Choroid plexus epithelial cell (primary cell): ENCODE data around the gene UCHL5.

Experiments
- DNase-seq: peaks from one replicate; pipeline ENCODE4 v3.0.0-alpha.2; 2010; ENCODE audit warnings: low read depth
- H3K4me3 ChIP-seq: 2 replicates; pipeline ENCODE4 v1.5.1; 2011; ENCODE audit warnings: low read depth, mild to moderate bottlenecking, control low read depth, low read length, moderate library complexity
- CTCF ChIP-seq: conservative IDR thresholded peaks from 2 replicates; pipeline ENCODE4 v1.5.1; 2011; ENCODE audit warnings: low read depth, mild to moderate bottlenecking, control low read depth, inconsistent platforms, low read length, moderate library complexity

Gene UCHL5

GRCh38 chr1:192967901-192968300, 91.3 kb downstream of the UCHL5 start:
- no peak for TF ChIP-seq CTCF
- H3K4me3 ChIP-seq, result no peak overlapping the region
- DNase-seq, result no peak

GRCh38 chr1:192967211-192967877, 91.8 kb downstream of the UCHL5 start:
- no peak overlapping the region for H3K4me3 ChIP-seq
- DNase-seq, result no peak
- TF ChIP-seq CTCF, result no peak

- DNase-seq, result no peak
- H3K4me3 ChIP-seq, result no peak overlapping the region
- TF ChIP-seq CTCF, result no peak
These were observed 93.1 kb downstream of the UCHL5 start for GRCh38 chr1:192966073-192966472.

GRCh38 chr1:192962901-192963300, 96.3 kb downstream of the UCHL5 start:
- DNase-seq, result no peak
- no peak overlapping the region for H3K4me3 ChIP-seq
- no peak for TF ChIP-seq CTCF
